HG02763 (cell line): Measurements from ENCODE around the gene FAM210A.

Experiments
- ATAC-seq: cut with Tn5 transposase; IDR thresholded peaks from one replicate; pipeline ENCODE4 v1.9.1; 2021; ENCODE audit warnings: mild to moderate bottlenecking, moderate library complexity; ENCODE audit not compliant: unreplicated experiment

Gene FAM210A

GRCh38 chr18:13624563-13625237 is 101.7 kb downstream of the FAM210A start:
- no peak for ATAC-seq

GRCh38 chr18:13623871-13624270 is 102.5 kb downstream of the FAM210A start:
- no peak for ATAC-seq

- ATAC-seq, result no peak
Observed at GRCh38 chr18:13623348-13623747, 103.0 kb downstream of the FAM210A start.

GRCh38 chr18:13622751-13623150 is 103.6 kb downstream of the FAM210A start:
- no peak for ATAC-seq

GRCh38 chr18:13621886-13622619 is 104.3 kb downstream of the FAM210A start:
- no peak for ATAC-seq

GRCh38 chr18:13621446-13621849 is 104.9 kb downstream of the FAM210A start:
- ATAC-seq, result no peak

GRCh38 chr18:13620818-13621445 is 105.4 kb downstream of the FAM210A start:
- ATAC-seq, result no peak

GRCh38 chr18:13620206-13620672 is 106.1 kb downstream of the FAM210A start:
- no peak for ATAC-seq

GRCh38 chr18:13619505-13620205 is 106.7 kb downstream of the FAM210A start:
- ATAC-seq, result no peak

GRCh38 chr18:13618760-13619438 is 107.5 kb downstream of the FAM210A start:
- ATAC-seq, result no peak

GRCh38 chr18:13617826-13618515 is 108.4 kb downstream of the FAM210A start:
- ATAC-seq, result no peak

GRCh38 chr18:13616525-13617035 is 109.8 kb downstream of the FAM210A start:
- no peak for ATAC-seq

- no peak for ATAC-seq
Observed at GRCh38 chr18:13616041-13616440, 110.3 kb downstream of the FAM210A start.

GRCh38 chr18:13615432-13615861 is 110.9 kb downstream of the FAM210A start:
- no peak for ATAC-seq

GRCh38 chr18:13614641-13615288 is 111.6 kb downstream of the FAM210A start:
- ATAC-seq, result no peak

GRCh38 chr18:13613591-13614501 is 112.5 kb downstream of the FAM210A start:
- ATAC-seq, result no peak
